Activated CD4-positive, alpha-beta T cell treated with anti-CD3 and anti-CD28 coated beads for 4 hours (primary cell): Measurements from ENCODE around the gene OXCT2.
"Not testable (repeated sequence)": the region's sequence is repeated elsewhere in the genome, so short reads cannot be mapped to it uniquely, and the experiment has no call there.

Experiments used
- DNase-seq, 2 donors: peaks; one replicate each; pipeline ENCODE4 v3.0.0-alpha.2; 2020

Gene OXCT2

GRCh38 chr1:39771022-39771532 is at the start of gene OXCT2:
TSS of gene OXCT2 (minus strand) at chr1:39771348. CDS start at chr1:39771255, 93 bp downstream.
- not testable (repeated sequence) for DNase-seq

DNA sequence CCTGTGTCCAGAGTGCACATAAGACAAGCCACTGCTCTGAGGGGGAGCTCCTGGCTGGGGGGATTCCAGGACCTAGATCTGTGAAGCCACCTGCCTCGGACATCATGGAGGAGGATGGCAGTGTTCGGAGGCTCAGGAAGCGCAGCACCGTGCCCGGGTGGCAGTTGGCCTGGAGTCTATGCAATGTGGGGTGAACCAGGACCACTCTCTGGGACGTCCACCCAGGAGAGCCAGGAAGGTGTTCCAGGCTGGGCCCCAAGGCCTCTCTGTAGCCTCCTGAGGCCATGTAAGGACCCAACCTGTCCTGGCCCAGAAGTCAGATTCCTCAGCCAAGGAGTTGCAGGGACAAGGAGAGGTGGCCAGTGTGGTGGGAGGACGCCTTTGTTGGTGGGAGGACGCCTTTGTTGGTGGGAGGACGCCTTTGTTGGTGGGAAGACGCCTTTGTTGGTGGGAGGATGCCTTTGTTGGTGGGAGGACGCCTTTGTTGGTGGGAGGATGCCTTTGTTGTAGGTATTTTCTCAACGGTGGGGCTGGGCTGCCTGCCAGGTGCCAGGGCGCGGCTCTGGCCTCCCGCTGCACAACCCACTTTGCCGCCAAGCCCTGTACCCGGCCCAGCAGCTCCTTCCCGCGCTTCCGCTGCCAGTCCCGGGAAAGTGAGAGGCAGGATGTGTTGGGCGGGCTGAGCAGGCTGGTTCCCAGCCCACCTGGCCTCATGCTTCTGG is 48.1 kb upstream of the OXCT2 start:
- no peak for DNase-seq

DNA sequence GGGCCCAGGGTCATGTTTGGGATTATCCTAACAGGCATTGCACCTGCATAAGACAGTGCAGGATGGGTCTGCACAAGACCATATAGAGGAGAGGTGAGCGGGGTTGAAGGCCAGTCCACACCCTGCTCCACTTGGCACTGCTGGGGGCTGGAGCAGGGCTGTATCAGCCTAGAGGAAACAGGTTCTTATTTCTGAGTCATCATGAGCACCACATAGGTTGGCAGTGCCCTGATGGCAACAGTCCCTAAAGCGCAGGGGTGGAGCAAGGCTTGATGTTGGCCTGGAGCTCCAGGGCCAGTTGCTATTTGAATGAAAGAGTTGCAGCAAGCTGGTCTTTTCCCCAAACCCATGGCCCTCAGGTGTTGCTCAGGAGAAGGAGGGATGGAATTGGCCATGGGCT is 47.3 kb upstream of the OXCT2 start:
- no peak for DNase-seq

GRCh38 chr1:39817091-39817932 is 46.2 kb upstream of the OXCT2 start:
- DNase-seq: peak; percentile 64 to 72

DNA sequence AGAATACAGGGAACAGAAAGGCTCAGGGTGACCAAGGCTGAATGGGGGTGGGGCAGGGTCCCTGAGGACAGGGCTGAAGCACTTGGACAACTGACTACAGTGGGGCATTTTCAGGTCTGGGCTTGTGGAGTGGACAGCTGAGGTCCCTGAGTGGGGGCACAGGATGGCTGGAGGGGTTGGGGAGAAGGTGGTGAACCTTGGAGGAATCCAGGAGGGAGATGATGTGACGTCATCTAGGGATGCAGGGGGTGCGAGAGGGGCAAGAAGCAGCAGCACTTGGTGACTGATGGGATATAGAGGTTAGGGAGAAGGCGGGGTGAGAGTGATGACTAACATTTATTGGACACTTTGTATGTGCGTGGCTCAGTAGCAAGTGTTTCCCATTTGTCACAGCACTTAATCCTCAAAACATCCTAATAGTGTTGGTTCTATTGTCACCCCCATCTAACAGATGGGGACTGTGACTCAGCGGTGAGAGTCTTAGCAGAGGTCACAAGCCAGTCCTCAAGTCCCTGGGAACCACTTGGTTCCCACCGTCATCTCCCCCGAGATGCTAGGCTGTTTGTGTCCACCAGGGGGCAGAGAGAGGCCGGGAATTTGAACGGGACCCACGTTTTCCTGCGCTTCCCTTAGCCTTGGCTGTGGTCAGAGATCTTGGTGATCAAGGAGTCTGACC is 45.4 kb upstream of the OXCT2 start:
- peak; percentile 51 to 73 for DNase-seq

- no peak for DNase-seq
Observed at GRCh38 chr1:39812913-39813312, 41.8 kb upstream of the OXCT2 start.

- DNase-seq: no peak
Observed at GRCh38 chr1:39808784-39809517, 37.8 kb upstream of the OXCT2 start.

DNA sequence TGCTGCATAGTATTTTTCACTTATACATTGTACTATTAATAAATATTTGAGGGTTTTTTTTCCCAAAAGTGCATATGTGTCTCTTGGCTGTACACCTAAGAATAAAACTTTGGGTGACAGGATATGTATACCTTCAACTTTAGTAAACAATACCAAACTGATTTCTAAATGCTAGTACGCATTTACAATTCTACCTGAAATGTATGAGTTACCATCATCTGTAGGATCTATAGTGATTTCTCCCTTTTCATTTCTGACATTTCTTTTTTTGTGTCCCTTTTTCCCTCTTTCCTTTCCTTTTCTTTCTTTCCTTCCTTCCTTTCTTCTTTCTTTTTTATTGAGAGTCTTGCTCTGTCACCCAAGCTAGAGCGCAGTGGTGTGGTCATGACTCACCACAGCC is 34.2 kb upstream of the OXCT2 start:
- DNase-seq: no peak

- DNase-seq: no peak
Observed at GRCh38 chr1:39802496-39803260, 31.5 kb upstream of the OXCT2 start.

DNA sequence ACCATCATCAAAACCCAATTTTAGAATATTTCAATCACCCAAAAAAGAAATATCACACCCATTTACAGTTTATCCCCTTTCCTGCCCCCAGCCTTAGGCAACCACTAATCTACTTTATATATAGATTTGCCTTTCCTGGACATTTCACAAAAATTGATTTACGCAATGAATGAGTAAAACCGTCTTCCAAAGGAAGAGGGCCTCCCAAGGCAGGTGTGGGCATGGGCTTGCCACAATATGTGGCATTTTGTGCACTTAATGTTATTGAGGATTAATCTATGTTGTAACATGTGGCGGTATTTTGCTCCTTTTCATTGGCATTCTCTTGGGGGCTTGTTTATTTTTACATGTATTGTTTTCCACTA is 29.3 kb upstream of the OXCT2 start:
- DNase-seq: no peak

DNA sequence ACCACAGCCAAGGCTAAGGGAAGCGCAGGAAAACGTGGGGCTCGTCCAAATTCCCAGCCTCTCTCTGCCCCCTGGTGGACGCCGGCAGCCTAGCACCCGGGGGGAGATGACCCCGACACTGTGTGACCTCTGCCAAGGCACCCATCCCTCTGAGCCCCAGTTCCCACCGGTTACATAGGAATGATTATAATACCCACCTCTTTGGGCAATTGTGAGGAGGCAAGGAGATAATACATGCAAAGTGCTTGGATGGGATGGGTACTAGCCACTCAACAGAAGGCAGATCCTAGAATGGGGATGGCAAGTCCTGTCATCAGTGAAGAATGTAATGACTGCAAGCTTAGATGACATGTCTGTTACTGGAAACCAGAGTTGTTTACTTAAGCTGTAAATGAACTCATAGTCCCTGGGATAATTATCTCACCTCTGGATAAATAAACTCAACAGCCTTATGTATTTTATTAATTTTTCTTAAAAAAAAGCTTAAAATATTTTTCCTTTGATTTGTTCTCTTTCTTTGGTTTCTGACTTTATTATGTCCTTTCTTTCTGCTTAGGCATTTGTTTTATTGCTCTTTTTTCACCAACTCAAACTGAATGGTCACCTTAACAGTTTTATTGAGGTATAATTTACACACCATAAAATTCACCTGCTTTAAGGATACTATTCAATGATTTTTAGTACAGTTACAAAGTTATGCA is 28.8 kb upstream of the OXCT2 start:
- DNase-seq: peak; percentile 61 to 74

GRCh38 chr1:39798859-39799769 is 28.0 kb upstream of the OXCT2 start:
- peak; percentile 89 to 92 for DNase-seq

GRCh38 chr1:39795651-39796050 is 24.5 kb upstream of the OXCT2 start:
- DNase-seq: no peak

DNA sequence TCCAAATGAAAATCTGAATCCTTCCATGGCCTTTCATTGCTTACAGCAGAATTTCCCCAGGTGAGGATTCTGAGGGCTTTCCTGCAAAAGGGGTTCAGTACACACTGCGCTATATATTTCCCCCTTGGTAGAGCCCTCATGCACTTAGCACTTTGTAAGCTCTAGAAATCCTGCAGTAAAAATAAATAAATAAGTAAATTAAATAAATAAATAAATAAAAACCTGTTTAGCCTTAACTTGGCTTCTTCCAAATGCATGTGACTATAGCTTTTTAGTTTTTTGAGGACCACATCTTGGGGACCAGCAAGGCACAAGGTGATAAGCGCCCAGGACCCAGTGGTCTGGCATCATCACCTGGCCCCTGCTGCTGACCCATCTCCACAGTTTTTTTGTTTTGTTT is 20.7 kb upstream of the OXCT2 start:
- DNase-seq: no peak

DNA sequence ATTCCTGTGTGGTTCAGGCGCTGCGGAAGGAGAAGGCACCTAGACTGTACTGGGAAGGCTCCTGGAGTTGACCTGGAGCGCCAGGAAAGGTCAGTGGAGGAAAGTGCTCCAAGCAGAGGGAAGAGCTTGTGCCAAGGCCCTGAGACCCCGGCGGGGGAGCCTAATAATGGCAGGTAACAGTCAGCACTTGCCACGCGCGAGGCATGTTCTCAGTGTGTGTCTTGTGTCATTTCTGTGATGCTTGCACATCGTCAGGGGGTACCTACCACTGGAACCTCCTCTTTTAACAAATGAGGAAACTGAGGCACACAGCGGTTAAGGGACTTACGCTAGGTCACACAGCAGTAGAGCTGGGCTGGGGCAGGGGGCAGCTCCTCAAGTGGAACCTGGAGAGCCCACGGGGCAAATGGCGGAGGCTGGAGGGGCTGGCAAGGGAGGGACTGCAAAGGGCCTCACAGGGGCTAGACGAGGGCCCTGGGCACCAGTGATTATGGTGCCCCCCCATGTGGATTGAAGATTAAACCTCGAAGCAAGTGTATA is 18.5 kb upstream of the OXCT2 start:
- DNase-seq: no peak

DNA sequence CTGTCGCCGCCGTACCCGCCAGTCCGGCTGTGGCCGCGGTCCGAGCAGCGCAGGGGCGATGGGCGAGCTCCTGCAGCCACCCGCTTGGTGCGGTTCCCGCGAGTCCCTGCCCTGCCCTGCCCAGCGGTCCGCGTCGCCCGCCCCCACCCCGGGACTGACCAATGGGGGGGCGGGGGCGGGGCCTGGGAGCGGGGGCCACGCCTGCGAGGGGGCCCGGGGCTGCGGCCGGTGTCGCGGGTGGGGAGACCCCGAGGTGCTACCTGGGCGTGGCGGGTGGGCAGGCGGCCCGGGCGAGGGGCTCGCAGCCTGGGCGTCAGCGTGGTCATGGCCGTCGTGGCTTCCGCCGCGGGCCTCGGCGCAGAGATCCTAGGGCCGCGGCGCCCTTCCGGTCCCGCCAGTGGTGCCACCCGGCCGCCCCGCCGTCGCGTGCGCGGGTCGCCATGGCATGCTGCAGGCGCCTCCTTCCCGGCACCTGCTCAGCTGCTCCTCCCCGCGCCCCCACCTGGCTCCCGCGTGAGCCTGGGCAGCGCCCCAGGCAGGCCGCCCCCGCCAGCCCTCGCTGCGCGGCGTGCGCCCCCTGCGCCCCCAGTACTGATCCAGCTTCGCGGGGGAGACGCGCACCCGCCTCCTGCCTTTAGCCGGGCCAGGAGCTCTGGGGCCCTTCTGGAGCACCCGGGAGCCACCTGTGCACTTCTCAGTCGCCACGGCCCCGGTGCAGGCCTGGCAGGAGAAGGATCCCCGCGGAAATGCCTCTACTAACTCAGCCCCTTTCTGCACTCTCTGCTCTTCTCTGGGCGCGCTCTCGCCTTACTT is 17.8 kb upstream of the OXCT2 start, which contains the start of gene BMP8B:
TSS of gene BMP8B (minus strand) at position 108 of the 813 bp plus-strand sequence. CDS start 380 bp downstream, outside the sequence.
- DNase-seq: peak; percentile 33 to 42

DNA sequence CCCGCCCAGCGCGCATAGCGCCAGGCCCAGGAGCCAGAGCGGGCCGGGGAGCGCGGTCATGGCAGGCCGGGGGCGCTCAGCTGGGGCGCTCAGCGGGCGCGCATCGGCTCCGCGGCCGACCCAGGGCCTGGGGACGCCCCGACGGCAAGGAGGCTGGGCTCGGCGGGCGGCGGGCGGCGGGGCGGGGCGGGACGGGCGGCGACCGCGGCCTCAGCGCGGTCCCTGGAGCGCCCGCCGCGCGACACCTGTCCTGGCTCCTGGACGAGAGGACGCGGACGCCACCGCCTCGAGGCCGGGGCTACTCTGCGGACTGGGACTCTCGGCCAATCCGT is 17.2 kb upstream of the OXCT2 start:
- DNase-seq: no peak

- not testable (repeated sequence) for DNase-seq
Observed at GRCh38 chr1:39787964-39788363, 16.8 kb upstream of the OXCT2 start.

- DNase-seq: no peak
Observed at GRCh38 chr1:39787468-39787867, 16.3 kb upstream of the OXCT2 start.
